ENCODE results near the gene NYNRIN. TPM values are rescaled to one million over a fixed set of nuclear protein-coding genes. Genes with fewer than 3 reads are reported as not detected.

Gene NYNRIN
- total RNA-seq, 2 experiments from 2014 or later = 0.07 to 0.16 TPM

DNA sequence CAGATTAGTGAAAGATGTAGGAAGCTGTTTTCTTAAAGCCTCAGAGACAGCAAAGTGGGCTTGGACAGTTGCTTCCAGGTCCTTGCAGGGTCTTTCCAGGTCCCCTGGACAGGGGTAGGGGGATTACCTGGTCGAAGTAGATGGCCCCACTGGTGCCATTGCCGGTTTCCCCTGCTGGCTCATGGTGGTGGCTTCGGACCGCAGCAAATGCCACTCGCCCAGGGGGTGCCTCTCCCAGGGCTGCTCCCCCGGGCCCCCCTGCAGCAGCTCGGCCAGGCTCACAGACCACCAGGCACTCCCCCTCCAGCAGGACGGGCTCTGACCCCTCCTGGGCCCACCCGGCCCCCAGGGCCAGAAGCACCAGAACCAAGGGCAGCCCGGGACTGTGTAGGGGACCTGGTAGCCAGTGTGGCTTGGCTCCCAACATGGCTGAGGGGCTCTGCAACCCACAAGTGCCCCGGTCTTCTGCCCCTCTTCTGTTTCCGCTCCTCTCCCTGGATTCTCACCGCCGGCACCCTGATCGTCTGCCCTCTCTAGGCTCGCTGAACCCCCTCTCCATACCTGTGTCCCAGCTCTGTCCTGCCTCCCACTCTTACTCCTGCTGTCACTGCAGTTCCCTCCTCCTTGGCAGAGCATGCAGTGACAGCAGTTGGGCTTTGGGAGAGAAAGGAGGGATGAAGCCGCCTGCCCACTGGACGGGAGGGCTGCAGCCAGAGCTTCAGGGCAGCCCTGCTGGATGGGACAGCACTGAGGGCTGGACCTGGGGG, 30.0 kb downstream of the NYNRIN start:
- intact Hi-C loops (cut with DNase I, micrococcal nuclease) = loop anchor here in 1 of 2 experiments (1.0 kb wide), 2 partner anchors 158 to 213 kb away; partner anchors contain the start of genes MDP1 and RABGGTA
- CTCF ChIA-PET = interaction anchor here (1.1 to 7.5 kb wide), 3 partner anchors 67 to 120 kb away, joined by 3 to 201 read pairs (median 5); partner anchors contain the start of genes ADCY4 and CIDEB
- peak overlapping the region; percentile 94 for H3K4me3 Mint-ChIP-seq
- H3K27ac Mint-ChIP-seq = peak overlapping the region; percentile 95
- no peak for ATAC-seq
- peaks cover 26% of the 10 kb centered on the region for H3K36me3 Mint-ChIP-seq (ENCODE audit: low read depth)
- no peaks in the 10 kb centered on the region for H3K9me3 Mint-ChIP-seq (ENCODE audit: low read depth)
- no peaks in the 10 kb centered on the region for H3K27me3 Mint-ChIP-seq
- DNase-seq = no peak
- POLR2A ChIA-PET = no interaction called here
- peaks cover 42% of the 10 kb centered on the region for H3K4me1 Mint-ChIP-seq

GRCh38 chr14:24429395-24430142, 30.8 kb downstream of the NYNRIN start, which contains the start of the genes CBLN3 and KHNYN:
Gene CBLN3, minus strand, starts transcription at chr14:24429668. Its CDS starts 614 bp downstream, at chr14:24429054.
Gene KHNYN, plus strand, starts transcription at chr14:24429954. Its CDS starts 777 bp downstream, at chr14:24430731.
- intact Hi-C loops (cut with DNase I, micrococcal nuclease) = loop anchor here (1.0 to 5.0 kb wide), 6 partner anchors 158 to 292 kb away; partner anchors contain the start of genes CHMP4A (in 1 of the 2), IRF9 (in 1 of the 2), MDP1 (in 1 of the 2) and PSME1 (in 1 of the 2)
- Mint-ChIP-seq H3K27me3 (no peaks in the 10 kb centered on the region), H3K9me3 (ENCODE audit: low read depth) (no peaks in the 10 kb centered on the region), H3K4me1 (peaks cover 42% of the 10 kb centered on the region), H3K36me3 (ENCODE audit: low read depth) (peaks cover 29% of the 10 kb centered on the region), H3K4me3 (peak within 1 kb of the TSS; percentile 94), H3K27ac (peak within 1 kb of the TSS; percentile 97)
- peak; percentile 93 for DNase-seq
- ChIA-PET POLR2A (interaction anchor here (0.6 to 3.3 kb wide), 5 partner anchors 12 to 288 kb away, joined by 3 to 50 read pairs (median 13); partner anchors contain the start of genes ADCY4, EMC9, SDR39U1 and TINF2), CTCF (interaction anchor here (0.9 to 7.5 kb wide), 6 partner anchors 12 to 214 kb away, joined by 3 to 201 read pairs (median 36); partner anchors contain the start of genes ADCY4, MDP1, RIPK3 and SDR39U1)
- ATAC-seq = peak; percentile 80

GRCh38 chr14:24430143-24430681, 31.4 kb downstream of the NYNRIN start:
- CTCF ChIA-PET = interaction anchor here (0.9 to 7.5 kb wide), 21 partner anchors 11 to 221 kb away, joined by 3 to 201 read pairs (median 8); partner anchors contain the start of genes ADCY4, CIDEB, MDP1 and NYNRIN
- no peaks in the 10 kb centered on the region for H3K9me3 Mint-ChIP-seq (ENCODE audit: low read depth)
- intact Hi-C loops (cut with DNase I, micrococcal nuclease) = loop anchor here (1.0 to 5.0 kb wide), 4 partner anchors 217 to 293 kb away; partner anchors contain the start of genes CHMP4A (in 1 of the 2), IRF9 (in 1 of the 2), PSME1 (in 1 of the 2) and PSME2 (in 1 of the 2)

GRCh38 chr14:24430682-24431568, 32.1 kb downstream of the NYNRIN start:
- intact Hi-C loops (cut with DNase I, micrococcal nuclease) = loop anchor here (1.0 to 5.0 kb wide), 10 partner anchors 11 to 294 kb away; partner anchors contain the start of genes SDR39U1 (in 2 of the 2), CHMP4A (in 1 of the 2), DHRS1 (in 1 of the 2) and IRF9 (in 1 of the 2)
- Mint-ChIP-seq H3K4me1 (peaks cover 33% of the 10 kb centered on the region), H3K27ac (peak overlapping the region; percentile 97), H3K9me3 (ENCODE audit: low read depth) (no peaks in the 10 kb centered on the region), H3K4me3 (peak overlapping the region; percentile 94), H3K27me3 (no peaks in the 10 kb centered on the region), H3K36me3 (ENCODE audit: low read depth) (peaks cover 32% of the 10 kb centered on the region)
- ATAC-seq (peak; percentile 66), DNase-seq (peak; percentile 86)
- ChIA-PET POLR2A (interaction anchor here (0.7 to 3.3 kb wide), 16 partner anchors 10 to 316 kb away, joined by 3 to 50 read pairs (median 4); partner anchors contain the start of genes ADCY4, CHMP4A, DCAF11 and DHRS1), CTCF (interaction anchor here (0.6 to 7.5 kb wide), 49 partner anchors 8 to 1088 kb away, joined by 3 to 201 read pairs (median 5); partner anchors contain the start of genes ADCY4, CIDEB, DCAF11 and IRF9)

More at GRCh38 chr14:24430143-24430681, 31.4 kb downstream of the NYNRIN start:
- peak overlapping the region; percentile 97 for H3K27ac Mint-ChIP-seq
- ATAC-seq = peak; percentile 47
- peak overlapping the region; percentile 94 for H3K4me3 Mint-ChIP-seq
- H3K27me3 Mint-ChIP-seq = no peaks in the 10 kb centered on the region
- DNase-seq = peak; percentile 77
- POLR2A ChIA-PET = interaction anchor here (0.6 to 3.3 kb wide), 8 partner anchors 11 to 316 kb away, joined by 3 to 50 read pairs (median 8); partner anchors contain the start of genes ADCY4, DCAF11, DHRS1 and EMC9
- peaks cover 40% of the 10 kb centered on the region for H3K4me1 Mint-ChIP-seq
- H3K36me3 Mint-ChIP-seq (ENCODE audit: low read depth) = peaks cover 29% of the 10 kb centered on the region

GRCh38 chr14:24431569-24432258, 32.9 kb downstream of the NYNRIN start:
- POLR2A ChIA-PET = interaction anchor here (0.5 to 3.3 kb wide), 16 partner anchors 9 to 339 kb away, joined by 3 to 50 read pairs (median 4); partner anchors contain the start of genes ADCY4, CHMP4A, DHRS1 and IPO4
- H3K4me3 Mint-ChIP-seq = peak overlapping the region; percentile 94
- intact Hi-C loops (cut with DNase I, micrococcal nuclease) = loop anchor here (1.0 to 5.0 kb wide), 8 partner anchors 11 to 294 kb away; partner anchors contain the start of genes SDR39U1 (in 2 of the 2), DHRS1 (in 1 of the 2), LTB4R (in 1 of the 2) and NOP9 (in 1 of the 2)
- H3K9me3 Mint-ChIP-seq (ENCODE audit: low read depth) = no peaks in the 10 kb centered on the region
- H3K27ac Mint-ChIP-seq = peak overlapping the region; percentile 97
- peaks cover 35% of the 10 kb centered on the region for H3K36me3 Mint-ChIP-seq (ENCODE audit: low read depth)
- ATAC-seq = peak; percentile 70
- no peaks in the 10 kb centered on the region for H3K27me3 Mint-ChIP-seq
- peaks cover 31% of the 10 kb centered on the region for H3K4me1 Mint-ChIP-seq
- CTCF ChIA-PET = interaction anchor here (0.6 to 7.5 kb wide), 49 partner anchors 8 to 1087 kb away, joined by 3 to 201 read pairs (median 5); partner anchors contain the start of genes ADCY4, CIDEB, DCAF11 and IRF9
- peak; percentile 96 for DNase-seq

GRCh38 chr14:24432259-24433131, 33.7 kb downstream of the NYNRIN start:
- Mint-ChIP-seq H3K4me1 (peaks cover 37% of the 10 kb centered on the region), H3K4me3 (peak overlapping the region; percentile 94)

DNA sequence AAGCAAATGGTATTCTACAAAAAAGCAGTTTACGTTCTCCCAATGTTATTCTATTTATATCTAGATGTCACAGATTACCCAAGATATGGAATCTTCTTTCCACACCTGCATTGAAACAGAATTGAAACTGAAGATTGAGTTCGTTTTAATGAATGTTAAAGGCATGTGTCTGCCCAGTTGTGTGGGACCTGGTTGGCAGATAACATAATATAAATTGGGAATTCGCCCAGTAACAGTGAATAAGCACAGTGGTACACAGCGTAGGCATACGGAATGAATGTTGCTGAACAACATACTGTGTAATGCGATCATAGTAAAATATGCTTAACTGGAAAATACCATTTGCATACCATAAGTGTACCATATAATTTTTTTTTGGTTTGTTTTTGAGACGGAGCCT, 35.2 kb downstream of the NYNRIN start:
- CTCF ChIA-PET = interaction anchor here (1.3 to 4.7 kb wide), 3 partner anchors 71 to 101 kb away, joined by 3 to 125 read pairs (median 43); partner anchors contain the start of genes ADCY4 and RIPK3
- ATAC-seq = no peak

More at GRCh38 chr14:24432259-24433131, 33.7 kb downstream of the NYNRIN start:
- no peaks in the 10 kb centered on the region for H3K9me3 Mint-ChIP-seq (ENCODE audit: low read depth)
- CTCF ChIA-PET = interaction anchor here (0.7 to 7.5 kb wide), 28 partner anchors 9 to 237 kb away, joined by 3 to 201 read pairs (median 6); partner anchors contain the start of genes ADCY4, CIDEB, LTB4R and MDP1
- H3K27ac Mint-ChIP-seq = no peak overlapping the region
- H3K36me3 Mint-ChIP-seq (ENCODE audit: low read depth) = peaks cover 41% of the 10 kb centered on the region
- DNase-seq (no peak), ATAC-seq (no peak)
- no peaks in the 10 kb centered on the region for H3K27me3 Mint-ChIP-seq
- POLR2A ChIA-PET = interaction anchor here (0.5 to 3.3 kb wide), 10 partner anchors 9 to 340 kb away, joined by 3 to 50 read pairs (median 8); partner anchors contain the start of genes ADCY4, CHMP4A, RIPK3 and SDR39U1
- intact Hi-C loops (cut with DNase I, micrococcal nuclease) = loop anchor here in 1 of 2 experiments (5.0 kb wide), 1 partner anchor 295 kb away; the partner anchor contains the start of gene PSME1

DNA sequence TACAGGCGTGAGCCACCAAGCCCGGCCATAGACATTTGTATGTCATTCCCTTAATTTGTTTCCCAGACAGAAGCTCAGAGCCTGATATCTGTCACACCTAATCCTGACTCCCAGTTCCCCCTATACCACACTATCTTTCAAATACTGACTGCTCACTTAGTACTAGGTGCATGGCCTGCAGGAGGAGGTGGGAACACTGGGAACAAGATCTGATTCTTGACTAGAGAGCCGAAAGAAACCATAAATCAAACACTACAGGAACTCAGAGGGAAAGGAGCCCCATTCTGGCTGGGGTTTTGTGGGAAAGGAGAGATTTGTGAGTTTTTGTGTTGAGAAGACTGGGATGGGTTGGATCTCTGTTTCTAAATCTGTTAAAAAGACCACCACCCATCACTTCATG, 35.9 kb downstream of the NYNRIN start:
- no peak overlapping the region for H3K4me3 Mint-ChIP-seq
- peaks cover 62% of the 10 kb centered on the region for H3K36me3 Mint-ChIP-seq (ENCODE audit: low read depth)
- no peak for ATAC-seq
- ChIA-PET CTCF (interaction anchor here (1.1 to 4.7 kb wide), 5 partner anchors 24 to 138 kb away, joined by 3 to 125 read pairs (median 19); partner anchors contain the start of genes ADCY4 and RIPK3), POLR2A (interaction anchor here (1.0 to 2.1 kb wide), 2 partner anchors 95 to 102 kb away, joined by 4 to 6 read pairs; partner anchors contain the start of gene RIPK3)
- H3K27ac Mint-ChIP-seq = no peak overlapping the region
- no peaks in the 10 kb centered on the region for H3K9me3 Mint-ChIP-seq (ENCODE audit: low read depth)
- DNase-seq = no peak
- H3K4me1 Mint-ChIP-seq = peaks cover 46% of the 10 kb centered on the region
- no peaks in the 10 kb centered on the region for H3K27me3 Mint-ChIP-seq
- intact Hi-C loops (cut with DNase I, micrococcal nuclease) = loop anchor here in 1 of 2 experiments (5.0 kb wide), 1 partner anchor 297 kb away; the partner anchor contains the start of gene PSME1

More for the DNA sequence above, 35.2 kb downstream of the NYNRIN start:
- Mint-ChIP-seq H3K4me3 (no peak overlapping the region), H3K27me3 (no peaks in the 10 kb centered on the region), H3K9me3 (ENCODE audit: low read depth) (no peaks in the 10 kb centered on the region), H3K36me3 (ENCODE audit: low read depth) (peaks cover 56% of the 10 kb centered on the region), H3K27ac (no peak overlapping the region), H3K4me1 (peaks cover 45% of the 10 kb centered on the region)
- DNase-seq = no peak
- intact Hi-C loops (cut with DNase I, micrococcal nuclease) = loop anchor here in 1 of 2 experiments (5.0 kb wide), 1 partner anchor 297 kb away; the partner anchor contains the start of gene PSME1
- POLR2A ChIA-PET = interaction anchor here (2.1 kb wide), 1 partner anchor 94 kb away, joined by 6 read pairs; the partner anchor contains the start of gene RIPK3

All from activated CD4-positive, alpha-beta T cell treated with anti-CD3 and anti-CD28 coated beads for 36 hours (primary cell).